Measurements from ENCODE around the gene XPR1.
A peak's percentile ranks its signal among the peaks of the same experiment; 100 is the strongest.

XPR1 gene

GRCh38 chr1:180631766-180632325 lies at the start of gene XPR1:
Gene XPR1, plus strand, starts transcription at chr1:180632022. Its CDS starts 180 bp downstream, at chr1:180632202.
- peak; percentile 43 for TF ChIP-seq CTCF (IDR thresholded peaks at IDR 0.05; ENCODE audit: low read depth, low read length)
- H3K4me3 ChIP-seq (ENCODE audit: low read depth, low read length), result peak within 1 kb of the TSS; percentile 70
- peak; percentile 100 for DNase-seq (ENCODE audit: low read depth, low spot score)
- in situ Hi-C loops (cut with HindIII; ENCODE audit: low sequenced_read_pairs), result no loop called here

- no peak overlapping the region for H3K4me3 ChIP-seq (ENCODE audit: low read depth, low read length)
- in situ Hi-C loops (cut with HindIII; ENCODE audit: low sequenced_read_pairs), result no loop called here
- no peak for DNase-seq (ENCODE audit: low read depth, low spot score)
- TF ChIP-seq CTCF (IDR thresholded peaks at IDR 0.05; ENCODE audit: low read depth, low read length), result no peak
These were observed 47.0 kb upstream of the XPR1 start for GRCh38 chr1:180584869-180585268.

- H3K4me3 ChIP-seq (ENCODE audit: low read depth, low read length), result no peak overlapping the region
- DNase-seq (ENCODE audit: low read depth, low spot score), result no peak
- no peak for TF ChIP-seq CTCF (IDR thresholded peaks at IDR 0.05; ENCODE audit: low read depth, low read length)
- in situ Hi-C loops (cut with HindIII; ENCODE audit: low sequenced_read_pairs), result no loop called here
These were observed 45.8 kb upstream of the XPR1 start for GRCh38 chr1:180585994-180586359.

GRCh38 chr1:180586671-180587155 lies 45.1 kb upstream of the XPR1 start:
- DNase-seq (ENCODE audit: low read depth, low spot score), result peak; percentile 61
- in situ Hi-C loops (cut with HindIII; ENCODE audit: low sequenced_read_pairs), result no loop called here
- TF ChIP-seq CTCF (IDR thresholded peaks at IDR 0.05; ENCODE audit: low read depth, low read length), result no peak
- H3K4me3 ChIP-seq (ENCODE audit: low read depth, low read length), result no peak overlapping the region

DNA sequence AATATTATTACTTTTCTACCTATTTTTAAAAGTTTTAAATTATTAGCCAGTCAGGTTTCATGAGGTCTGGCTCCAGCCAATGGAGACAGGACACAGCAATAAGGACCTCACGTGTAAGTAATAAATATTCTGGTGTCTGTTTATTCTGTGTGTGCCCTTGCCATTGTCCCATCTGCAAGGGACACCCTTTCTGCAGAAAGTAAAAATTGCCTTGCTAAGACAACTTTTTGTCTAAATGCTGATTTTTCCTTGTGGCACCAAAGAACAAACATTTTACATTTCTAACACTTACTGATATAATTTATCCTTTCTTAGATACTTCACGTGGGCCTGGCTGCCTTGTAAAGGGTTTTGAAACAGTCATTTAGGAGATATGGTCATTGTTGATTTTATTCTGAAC lies 43.7 kb upstream of the XPR1 start:
- no peak for DNase-seq (ENCODE audit: low read depth, low spot score)
- H3K4me3 ChIP-seq (ENCODE audit: low read depth, low read length), result no peak overlapping the region
- TF ChIP-seq CTCF (IDR thresholded peaks at IDR 0.05; ENCODE audit: low read depth, low read length), result no peak
- in situ Hi-C loops (cut with HindIII; ENCODE audit: low sequenced_read_pairs), result no loop called here

- H3K4me3 ChIP-seq (ENCODE audit: low read depth, low read length), result no peak overlapping the region
- no peak for TF ChIP-seq CTCF (IDR thresholded peaks at IDR 0.05; ENCODE audit: low read depth, low read length)
- in situ Hi-C loops (cut with HindIII; ENCODE audit: low sequenced_read_pairs), result no loop called here
- DNase-seq (ENCODE audit: low read depth, low spot score), result no peak
These were observed 40.9 kb upstream of the XPR1 start for GRCh38 chr1:180590889-180591288.
